Immature natural killer cell (primary cell): ENCODE results near the gene GSG1L. TPM values are rescaled to one million over a fixed set of nuclear protein-coding genes. Genes with fewer than 3 reads are reported as not detected.

Source experiments
- DNase-seq, 3 donors: peaks; one replicate each; pipeline ENCODE4 v3.0.0; 2022; ENCODE audit warnings: mixed read lengths in 1 of 3
- H3K27ac Mint-ChIP-seq, 6 donors: one replicate each; pipeline ENCODE4 v1.8.0; 2020; ENCODE audit warnings: mixed read lengths in 6 of 6, mild to moderate bottlenecking in 5 of 6, inconsistent platforms in 4 of 6, moderate library complexity in 3 of 6
- H3K27me3 Mint-ChIP-seq, 3 donors: one replicate each; pipeline ENCODE4 v1.8.0; 2020 to 2021; ENCODE audit warnings: low read depth in 3 of 3, mild to moderate bottlenecking in 3 of 3, mixed read lengths in 3 of 3, moderate library complexity in 3 of 3, inconsistent platforms in 1 of 3
- H3K36me3 Mint-ChIP-seq, 3 donors: one replicate each; pipeline ENCODE4 v1.8.0; 2020; ENCODE audit warnings: mixed read lengths in 3 of 3, inconsistent platforms in 2 of 3, mild to moderate bottlenecking in 2 of 3
- H3K4me1 Mint-ChIP-seq, 2 donors: one replicate each; pipeline ENCODE4 v1.8.0; 2020; ENCODE audit warnings: inconsistent platforms in 2 of 2, mild to moderate bottlenecking in 2 of 2, mixed read lengths in 2 of 2, moderate library complexity in 1 of 2
- H3K4me3 Mint-ChIP-seq, 5 donors: one replicate each; pipeline ENCODE4 v1.8.0; 2020; ENCODE audit warnings: mild to moderate bottlenecking in 5 of 5, mixed read lengths in 5 of 5, inconsistent platforms in 3 of 5, moderate library complexity in 3 of 5
- H3K9me3 Mint-ChIP-seq, 6 donors: one replicate each; pipeline ENCODE4 v1.8.0; 2020; ENCODE audit warnings: mild to moderate bottlenecking in 6 of 6, mixed read lengths in 6 of 6, inconsistent platforms in 4 of 6, moderate library complexity in 3 of 6
- polyA plus RNA-seq, 3 donors: library from polyadenylated mRNA; unstranded; fragments of 300-500 nt; fragmentation: Illumina TruSeq; gene quantifications; one replicate each; pipeline ENCODE4 v1.2.3, GENCODE V29; 2021

The GSG1L gene
- polyA plus RNA-seq, 3 donors from 2014 or later: not detected

DNA sequence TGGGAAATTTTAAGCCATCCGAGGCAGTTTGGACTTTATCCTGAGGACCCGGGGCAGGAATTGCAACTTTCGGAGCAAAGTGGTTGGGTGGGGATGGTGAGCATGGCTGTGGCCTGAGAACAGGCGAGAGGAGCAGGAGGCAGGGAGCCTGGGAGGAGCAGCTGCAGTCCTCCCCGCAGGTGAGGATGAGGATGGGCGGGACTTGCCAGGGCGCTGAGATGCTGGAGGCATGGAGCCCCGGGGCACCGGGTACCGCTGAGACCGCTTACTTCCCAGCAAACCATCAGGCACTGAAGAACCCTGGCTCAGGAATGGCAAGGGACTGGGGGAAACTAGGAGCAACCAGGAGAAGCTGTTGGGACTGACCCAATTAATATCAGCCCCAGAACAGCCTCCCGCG, 210.8 kb downstream of the GSG1L start:
- Mint-ChIP-seq H3K4me1 (no peaks in the 10 kb centered on the region), H3K9me3 (peaks cover 0 to 2% (median 0%) of the 10 kb centered on the region in 6 donors), H3K27me3 (peaks cover 1 to 24% (median 7%) of the 10 kb centered on the region in 3 donors), H3K4me3 (no peak overlapping the region), H3K36me3 (no peaks in the 10 kb centered on the region), H3K27ac (no peak overlapping the region)
- DNase-seq: no peak

DNA sequence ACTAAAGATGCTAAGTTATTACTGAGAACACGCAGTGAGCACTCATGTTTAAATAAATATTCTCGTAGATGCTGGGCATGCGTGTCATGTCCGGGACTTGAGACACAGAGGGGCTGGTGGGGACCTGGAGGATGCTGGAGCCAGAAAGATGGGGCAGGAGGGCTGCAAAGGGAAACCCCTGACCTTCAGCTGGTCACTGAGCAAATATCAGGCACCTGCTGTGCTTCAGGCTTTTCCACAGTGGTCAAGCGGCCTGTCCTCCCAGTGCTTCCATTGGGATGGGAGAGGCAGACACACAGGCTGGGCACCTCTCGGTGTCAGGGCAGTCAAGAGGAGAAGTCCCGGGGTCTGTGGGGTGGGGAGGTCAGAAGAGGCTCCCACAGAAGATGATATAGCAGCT, 211.4 kb downstream of the GSG1L start:
- H3K36me3 Mint-ChIP-seq: no peaks in the 10 kb centered on the region
- no peak overlapping the region for H3K4me3 Mint-ChIP-seq
- no peaks in the 10 kb centered on the region for H3K4me1 Mint-ChIP-seq
- H3K9me3 Mint-ChIP-seq: peaks cover 0 to 2% (median 0%) of the 10 kb centered on the region in 6 donors
- DNase-seq: no peak
- H3K27me3 Mint-ChIP-seq: peaks cover 1 to 25% (median 7%) of the 10 kb centered on the region in 3 donors
- no peak overlapping the region for H3K27ac Mint-ChIP-seq

DNA sequence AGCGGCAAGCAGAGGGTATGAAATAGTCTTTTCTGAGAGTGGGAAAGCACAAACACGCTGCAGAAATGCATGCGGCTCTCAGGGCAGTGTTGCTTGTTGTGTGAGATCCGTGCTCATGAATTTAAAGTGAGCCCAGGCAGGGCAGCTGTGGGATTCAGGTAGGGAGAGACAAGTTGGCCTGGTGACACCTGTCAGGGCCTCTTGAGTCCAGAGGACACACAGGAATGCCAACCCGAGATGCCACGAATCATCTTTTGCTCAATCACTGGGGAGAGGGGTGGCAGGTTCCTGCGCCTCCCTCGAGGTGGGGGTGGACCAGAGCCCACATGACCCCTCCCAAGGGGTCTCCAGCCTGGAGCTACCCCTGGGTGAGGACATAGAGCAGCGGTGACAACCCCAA, 211.9 kb downstream of the GSG1L start:
- no peak overlapping the region for H3K4me3 Mint-ChIP-seq
- no peak for DNase-seq
- no peak overlapping the region for H3K27ac Mint-ChIP-seq
- no peaks in the 10 kb centered on the region for H3K36me3 Mint-ChIP-seq
- no peaks in the 10 kb centered on the region for H3K4me1 Mint-ChIP-seq
- peaks cover 0 to 2% (median 0%) of the 10 kb centered on the region in 6 donors for H3K9me3 Mint-ChIP-seq
- H3K27me3 Mint-ChIP-seq: peaks cover 1 to 22% (median 5%) of the 10 kb centered on the region in 3 donors

DNA sequence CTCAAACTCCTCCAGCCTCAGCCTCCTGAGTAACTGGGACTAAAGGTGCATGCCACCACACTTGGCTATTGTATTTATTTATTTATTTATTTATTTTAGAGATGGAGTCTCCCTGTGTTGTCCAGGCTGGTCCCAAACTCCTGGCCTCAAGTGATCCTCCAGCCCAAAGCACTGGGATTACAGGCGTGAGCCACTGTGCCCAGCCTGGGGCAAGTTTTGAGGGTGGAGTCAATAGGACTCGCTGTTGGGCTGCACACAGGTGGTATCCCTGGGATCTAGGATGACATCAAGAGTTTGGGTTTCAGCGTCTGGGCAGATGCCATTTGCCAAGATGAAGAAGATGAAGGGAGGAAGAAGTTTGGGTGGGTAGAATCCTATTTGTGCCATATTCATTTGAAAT, 213.9 kb downstream of the GSG1L start:
- Mint-ChIP-seq H3K36me3 (no peaks in the 10 kb centered on the region), H3K9me3 (peaks cover 0 to 2% (median 0%) of the 10 kb centered on the region in 6 donors), H3K27me3 (peaks cover 1 to 25% (median 14%) of the 10 kb centered on the region in 3 donors), H3K4me3 (no peak overlapping the region), H3K4me1 (no peaks in the 10 kb centered on the region), H3K27ac (no peak overlapping the region)
- DNase-seq: no peak

DNA sequence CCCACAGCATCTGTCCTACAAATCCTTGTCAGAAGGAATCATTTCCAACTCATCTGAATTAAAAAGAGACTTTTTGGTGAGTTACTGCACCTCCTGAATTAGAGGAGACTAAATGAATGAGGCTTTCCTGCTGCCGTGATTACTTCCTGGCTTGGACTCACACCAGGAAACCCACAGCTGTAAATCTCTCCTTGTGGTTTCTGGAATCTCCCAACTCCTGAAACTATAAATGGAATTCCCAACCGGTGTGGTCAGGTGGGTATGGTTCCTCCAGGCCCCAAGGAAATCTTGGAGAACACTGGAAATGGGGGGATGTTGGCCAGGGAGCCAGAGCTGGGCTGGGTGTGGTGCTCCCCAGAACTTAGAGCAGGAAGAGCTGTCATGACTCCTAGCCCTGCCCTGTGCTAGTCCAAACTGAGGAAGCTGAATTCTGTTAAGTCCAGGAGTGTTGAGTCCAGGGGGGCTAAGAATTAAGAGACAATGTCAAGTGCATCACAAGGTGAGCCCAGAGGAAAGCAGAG, 216.4 kb downstream of the GSG1L start:
- Mint-ChIP-seq H3K27ac (no peak overlapping the region), H3K4me1 (no peaks in the 10 kb centered on the region), H3K36me3 (no peaks in the 10 kb centered on the region), H3K27me3 (peaks cover 1 to 22% (median 13%) of the 10 kb centered on the region in 3 donors), H3K9me3 (peaks cover 0 to 1% (median 0%) of the 10 kb centered on the region in 6 donors), H3K4me3 (no peak overlapping the region)
- no peak for DNase-seq

DNA sequence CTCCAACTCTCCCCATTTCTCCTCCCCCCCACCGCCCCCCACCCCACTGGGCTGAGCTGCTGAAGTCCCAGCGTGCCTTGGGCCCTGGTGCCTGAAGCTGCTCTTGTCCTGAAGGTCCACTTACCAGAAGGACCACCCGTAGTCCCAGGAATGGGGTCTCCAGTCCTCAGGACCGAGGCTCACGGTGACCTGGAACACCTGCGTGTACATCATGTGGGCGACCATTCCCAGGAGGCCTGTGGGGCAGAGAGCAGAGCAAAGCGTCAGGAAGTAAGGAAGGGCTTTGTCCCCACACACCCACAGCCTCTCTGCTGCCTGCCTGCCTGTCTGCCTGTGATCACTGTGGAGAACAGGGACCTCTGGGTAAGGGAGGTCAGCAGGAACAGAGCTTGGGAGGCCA, 218.7 kb downstream of the GSG1L start:
- H3K4me1 Mint-ChIP-seq: no peaks in the 10 kb centered on the region
- H3K27me3 Mint-ChIP-seq: peaks cover 0 to 13% (median 10%) of the 10 kb centered on the region in 3 donors
- H3K27ac Mint-ChIP-seq: no peak overlapping the region
- no peak overlapping the region for H3K4me3 Mint-ChIP-seq
- DNase-seq: no peak
- peaks cover 0 to 1% (median 0%) of the 10 kb centered on the region in 6 donors for H3K9me3 Mint-ChIP-seq
- H3K36me3 Mint-ChIP-seq: no peaks in the 10 kb centered on the region

DNA sequence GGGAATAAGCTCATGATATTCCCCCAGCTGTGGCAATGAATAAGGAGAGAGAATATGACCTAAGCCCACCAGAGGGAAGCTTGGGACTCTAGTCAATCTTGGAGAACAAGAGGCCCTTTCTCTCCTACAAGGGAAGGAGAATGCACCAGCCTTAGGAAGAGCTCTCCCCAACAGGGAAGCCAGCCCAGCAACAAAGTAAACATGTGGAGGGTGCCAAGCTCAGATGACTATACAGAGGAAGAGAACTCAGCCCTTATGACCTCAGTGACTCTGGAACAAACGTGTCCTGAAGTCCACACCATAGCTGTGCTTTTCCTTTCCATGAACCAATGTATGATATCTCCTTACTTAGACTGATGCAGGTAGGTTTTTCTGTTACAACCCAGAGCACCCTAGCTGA, 219.7 kb downstream of the GSG1L start:
- Mint-ChIP-seq H3K4me3 (no peak overlapping the region), H3K36me3 (no peaks in the 10 kb centered on the region), H3K4me1 (no peaks in the 10 kb centered on the region), H3K27me3 (peaks cover 0 to 19% (median 10%) of the 10 kb centered on the region in 3 donors), H3K9me3 (peaks cover 0 to 1% (median 0%) of the 10 kb centered on the region in 6 donors), H3K27ac (no peak overlapping the region)
- DNase-seq: no peak

DNA sequence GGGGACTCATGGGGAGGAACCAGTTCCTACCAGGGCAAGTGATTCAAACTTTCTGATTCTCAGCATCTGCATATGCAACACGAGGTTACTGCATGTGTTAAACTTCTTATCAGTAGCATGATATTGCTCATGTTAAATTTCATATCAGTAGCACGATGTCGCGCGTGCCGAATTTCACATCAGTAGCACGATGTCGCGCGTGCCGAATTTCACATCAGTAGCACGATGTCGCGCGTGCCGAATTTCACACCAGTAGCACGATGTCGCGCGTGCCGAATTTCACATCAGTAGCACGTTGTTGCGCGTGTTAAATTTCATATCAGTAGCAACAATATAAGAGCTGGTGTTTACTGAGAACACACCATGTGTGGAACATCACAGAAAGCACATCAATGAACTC, 221.6 kb downstream of the GSG1L start:
- H3K4me3 Mint-ChIP-seq: no peak overlapping the region
- DNase-seq: no peak
- peaks cover 0 to 2% (median 0%) of the 10 kb centered on the region in 3 donors for H3K36me3 Mint-ChIP-seq
- H3K27me3 Mint-ChIP-seq: peaks cover 0 to 18% (median 10%) of the 10 kb centered on the region in 3 donors
- H3K27ac Mint-ChIP-seq: no peak overlapping the region
- no peaks in the 10 kb centered on the region for H3K4me1 Mint-ChIP-seq
- H3K9me3 Mint-ChIP-seq: peaks cover 0 to 1% (median 0%) of the 10 kb centered on the region in 6 donors

DNA sequence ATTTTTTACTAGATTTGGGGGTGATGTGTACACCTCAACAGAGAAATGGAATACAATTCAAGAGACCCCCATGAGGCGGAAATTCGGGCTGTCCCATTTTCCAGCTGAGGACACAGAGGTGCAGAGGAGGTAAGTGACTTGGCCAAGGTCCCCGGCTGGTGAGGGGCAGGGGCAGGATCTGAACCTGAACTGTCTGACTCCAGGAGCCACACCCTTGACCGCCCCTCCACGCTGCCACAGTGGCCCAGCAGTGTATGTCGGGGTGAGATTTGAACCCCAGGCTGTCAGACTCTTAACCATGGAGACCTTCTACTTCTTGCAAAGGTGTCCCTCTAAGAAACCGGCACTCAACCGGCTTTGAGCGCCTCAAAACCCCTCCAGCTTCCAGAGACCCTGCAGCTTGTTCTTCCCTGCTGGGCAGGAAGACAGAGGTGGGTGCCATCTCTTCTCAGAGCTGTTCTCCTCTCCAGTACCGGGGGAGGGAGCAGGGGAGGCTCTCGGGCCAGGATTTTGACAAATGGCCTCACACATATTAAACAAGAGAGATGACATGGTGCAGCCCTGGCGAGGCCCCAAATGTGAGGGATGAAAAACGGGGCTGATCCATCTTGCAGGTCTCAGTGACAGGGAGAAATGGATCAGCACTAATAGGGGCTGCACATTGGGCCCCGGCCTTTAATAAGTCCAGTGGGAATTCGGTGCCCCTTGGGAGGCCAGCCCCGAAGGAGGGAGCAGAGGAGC, 222.3 kb downstream of the GSG1L start:
- peaks cover 0 to 7% (median 0%) of the 10 kb centered on the region in 6 donors for H3K9me3 Mint-ChIP-seq
- no peak overlapping the region for H3K4me3 Mint-ChIP-seq
- peaks cover 0 to 5% (median 0%) of the 10 kb centered on the region in 3 donors for H3K36me3 Mint-ChIP-seq
- peaks cover 0 to 24% (median 10%) of the 10 kb centered on the region in 3 donors for H3K27me3 Mint-ChIP-seq
- H3K4me1 Mint-ChIP-seq: no peaks in the 10 kb centered on the region
- no peak overlapping the region for H3K27ac Mint-ChIP-seq
- no peak for DNase-seq

DNA sequence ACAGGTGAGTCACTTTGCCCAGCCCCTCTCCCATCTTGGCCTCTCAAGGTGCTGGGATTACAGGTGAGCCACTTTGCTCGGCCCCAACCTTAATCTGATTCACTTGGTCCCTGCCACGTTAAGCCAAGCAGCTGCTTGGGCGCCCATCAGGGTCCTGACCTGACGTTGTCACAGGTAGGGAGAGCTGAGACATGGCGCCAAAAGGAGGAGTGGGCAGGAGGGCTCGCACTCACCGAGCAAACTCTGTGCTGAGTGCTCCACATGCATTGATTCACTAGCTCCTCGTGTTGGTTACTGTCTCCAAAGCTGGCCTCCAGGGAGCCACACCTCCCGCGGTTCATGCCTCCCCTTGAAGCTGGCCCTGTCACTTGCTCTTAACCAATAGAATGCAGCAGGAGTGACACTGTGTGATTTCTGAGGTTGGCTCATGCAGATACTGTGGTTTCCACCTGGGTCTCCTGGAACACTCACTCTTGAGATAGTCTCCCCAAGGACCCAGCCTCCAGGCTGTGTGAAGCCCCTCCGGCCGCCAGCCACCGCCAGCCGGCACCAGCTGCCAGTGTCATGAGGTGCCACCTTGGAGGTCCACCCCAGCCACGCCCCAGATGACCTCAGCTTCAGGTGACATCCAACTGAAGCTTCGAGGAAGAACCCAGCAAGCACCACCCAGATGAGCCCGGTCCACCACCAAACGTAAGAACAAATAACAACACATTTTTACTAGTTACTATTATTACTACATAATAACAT, 223.0 kb downstream of the GSG1L start:
- no peak for DNase-seq
- no peak overlapping the region for H3K4me3 Mint-ChIP-seq
- H3K27ac Mint-ChIP-seq: no peak overlapping the region
- H3K4me1 Mint-ChIP-seq: no peaks in the 10 kb centered on the region
- H3K36me3 Mint-ChIP-seq: peaks cover 0 to 5% (median 0%) of the 10 kb centered on the region in 3 donors
- peaks cover 0 to 25% (median 5%) of the 10 kb centered on the region in 3 donors for H3K27me3 Mint-ChIP-seq
- H3K9me3 Mint-ChIP-seq: peaks cover 0 to 7% (median 0%) of the 10 kb centered on the region in 6 donors

DNA sequence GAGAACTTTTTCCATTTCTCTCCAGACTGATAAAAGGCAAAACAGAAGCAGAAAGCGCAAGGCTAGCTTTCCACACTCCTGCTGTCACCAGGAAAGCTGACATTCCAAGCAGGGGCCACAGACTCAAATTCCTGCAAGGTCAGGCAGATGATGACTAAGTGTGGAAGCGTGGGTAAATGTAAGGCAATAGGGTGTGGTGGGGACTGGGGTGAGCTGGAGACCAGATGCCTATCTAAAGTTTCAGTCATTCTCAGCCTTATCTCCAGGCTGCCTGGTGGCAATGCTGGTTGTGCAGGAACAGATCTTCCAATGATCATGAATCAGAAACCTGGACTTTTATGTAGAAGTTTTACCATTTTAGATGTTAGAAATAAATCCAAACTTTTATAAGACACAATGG, 224.1 kb downstream of the GSG1L start:
- H3K27ac Mint-ChIP-seq: no peak overlapping the region
- H3K36me3 Mint-ChIP-seq: peaks cover 0 to 5% (median 0%) of the 10 kb centered on the region in 3 donors
- H3K27me3 Mint-ChIP-seq: peaks cover 0 to 25% (median 2%) of the 10 kb centered on the region in 3 donors
- H3K4me1 Mint-ChIP-seq: no peaks in the 10 kb centered on the region
- no peak overlapping the region for H3K4me3 Mint-ChIP-seq
- DNase-seq: no peak
- H3K9me3 Mint-ChIP-seq: peaks cover 0 to 7% (median 0%) of the 10 kb centered on the region in 6 donors

DNA sequence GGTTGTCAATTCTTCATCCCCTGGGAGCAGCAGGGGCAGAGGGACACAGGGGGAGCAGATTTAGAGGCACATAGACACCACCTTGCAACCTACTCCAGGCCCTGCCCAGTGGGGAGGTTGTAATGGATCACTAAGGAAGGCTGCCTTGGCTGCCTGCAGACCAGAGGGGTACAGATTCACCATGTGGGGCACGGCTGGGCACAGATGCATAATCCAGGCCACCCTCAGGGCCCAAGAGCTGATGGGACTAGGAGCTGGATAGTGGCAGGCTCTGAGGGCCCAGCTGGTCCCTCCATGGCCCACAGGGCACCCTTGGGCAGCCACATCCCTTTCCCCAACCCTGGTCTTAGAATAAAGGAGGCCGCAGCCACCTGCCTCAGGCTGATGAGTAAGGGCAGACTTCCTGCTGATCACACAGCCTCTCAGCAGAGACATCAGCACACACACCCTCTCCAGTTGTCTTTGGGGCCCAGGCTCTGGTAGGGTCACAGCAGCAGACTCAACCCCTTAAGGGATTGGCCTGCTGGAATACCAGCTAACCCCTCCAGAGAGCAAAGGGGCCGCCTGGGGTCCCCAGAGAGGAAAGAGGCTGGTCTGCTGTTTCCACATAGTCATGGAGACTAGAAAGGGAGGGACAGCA, 224.9 kb downstream of the GSG1L start:
- Mint-ChIP-seq H3K36me3 (peaks cover 0 to 5% (median 0%) of the 10 kb centered on the region in 3 donors), H3K4me1 (no peaks in the 10 kb centered on the region), H3K4me3 (no peak overlapping the region), H3K27ac (no peak overlapping the region), H3K27me3 (peaks cover 0 to 24% (median 2%) of the 10 kb centered on the region in 3 donors), H3K9me3 (peaks cover 0 to 7% (median 0%) of the 10 kb centered on the region in 6 donors)
- DNase-seq: no peak

DNA sequence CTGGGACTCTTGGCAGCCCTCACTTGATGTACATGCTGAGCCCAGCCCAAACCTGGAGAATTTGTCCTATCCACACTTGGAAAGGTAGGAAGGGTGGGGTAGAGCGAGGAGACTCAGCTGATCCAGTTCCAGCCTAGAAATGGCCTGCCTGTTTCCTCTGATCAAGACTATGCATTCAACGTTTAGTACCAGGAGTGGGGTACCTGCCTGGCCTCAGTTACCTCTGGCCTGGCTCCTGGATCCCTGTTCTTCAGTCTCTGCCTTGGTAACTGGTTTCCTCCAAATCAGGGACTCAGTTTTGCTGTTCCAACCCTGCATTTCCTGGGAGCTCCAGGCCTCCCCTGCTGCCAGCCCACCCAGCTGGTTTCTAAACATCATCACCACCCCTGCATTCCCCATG, 233.5 kb downstream of the GSG1L start:
- Mint-ChIP-seq H3K4me1 (no peaks in the 10 kb centered on the region), H3K4me3 (no peak overlapping the region), H3K36me3 (peaks cover 0 to 4% (median 0%) of the 10 kb centered on the region in 3 donors), H3K27me3 (peaks cover 2 to 18% (median 4%) of the 10 kb centered on the region in 3 donors), H3K27ac (no peak overlapping the region), H3K9me3 (peaks cover 1 to 18% (median 7%) of the 10 kb centered on the region in 6 donors)
- DNase-seq: no peak
